Globus pallidus (tissue), 1 donor: ENCODE results near the gene DPH1.
A peak's percentile ranks its signal among the peaks of the same experiment; 100 is the strongest.

ENCODE experiments used
- DNase-seq: peaks from one replicate; pipeline ENCODE4 v3.0.0-alpha.2; 2015; ENCODE audit warnings: low spot score

The DPH1 gene

GRCh38 chr17:2082003-2082781, 52.2 kb downstream of the DPH1 start:
- no peak for DNase-seq

GRCh38 chr17:2083613-2084035, 53.7 kb downstream of the DPH1 start:
- peak; percentile 59 for DNase-seq

- no peak for DNase-seq
Observed at GRCh38 chr17:2084036-2084765, 54.2 kb downstream of the DPH1 start.

GRCh38 chr17:2084766-2085647, 55.1 kb downstream of the DPH1 start:
- DNase-seq = no peak

- no peak for DNase-seq
Observed at GRCh38 chr17:2085648-2085949, 55.6 kb downstream of the DPH1 start.

GRCh38 chr17:2086306-2086705, 56.4 kb downstream of the DPH1 start:
- DNase-seq = no peak

- DNase-seq = peak; percentile 52
Observed at GRCh38 chr17:2087597-2088211, 57.8 kb downstream of the DPH1 start.

GRCh38 chr17:2089021-2089422, 59.1 kb downstream of the DPH1 start:
- DNase-seq = no peak

GRCh38 chr17:2090210-2090641, 60.3 kb downstream of the DPH1 start:
- no peak for DNase-seq

GRCh38 chr17:2090804-2091534, 61.0 kb downstream of the DPH1 start:
- no peak for DNase-seq

GRCh38 chr17:2092253-2092652, 62.3 kb downstream of the DPH1 start:
- no peak for DNase-seq

GRCh38 chr17:2093349-2093748, 63.4 kb downstream of the DPH1 start:
- no peak for DNase-seq
